Measurements from ENCODE around the gene TRIM13.

TRIM13 gene

GRCh38 chr13:49993111-49993510 lies 3.7 kb upstream of the TRIM13 start:
- TF ChIP-seq, protein P1, sequence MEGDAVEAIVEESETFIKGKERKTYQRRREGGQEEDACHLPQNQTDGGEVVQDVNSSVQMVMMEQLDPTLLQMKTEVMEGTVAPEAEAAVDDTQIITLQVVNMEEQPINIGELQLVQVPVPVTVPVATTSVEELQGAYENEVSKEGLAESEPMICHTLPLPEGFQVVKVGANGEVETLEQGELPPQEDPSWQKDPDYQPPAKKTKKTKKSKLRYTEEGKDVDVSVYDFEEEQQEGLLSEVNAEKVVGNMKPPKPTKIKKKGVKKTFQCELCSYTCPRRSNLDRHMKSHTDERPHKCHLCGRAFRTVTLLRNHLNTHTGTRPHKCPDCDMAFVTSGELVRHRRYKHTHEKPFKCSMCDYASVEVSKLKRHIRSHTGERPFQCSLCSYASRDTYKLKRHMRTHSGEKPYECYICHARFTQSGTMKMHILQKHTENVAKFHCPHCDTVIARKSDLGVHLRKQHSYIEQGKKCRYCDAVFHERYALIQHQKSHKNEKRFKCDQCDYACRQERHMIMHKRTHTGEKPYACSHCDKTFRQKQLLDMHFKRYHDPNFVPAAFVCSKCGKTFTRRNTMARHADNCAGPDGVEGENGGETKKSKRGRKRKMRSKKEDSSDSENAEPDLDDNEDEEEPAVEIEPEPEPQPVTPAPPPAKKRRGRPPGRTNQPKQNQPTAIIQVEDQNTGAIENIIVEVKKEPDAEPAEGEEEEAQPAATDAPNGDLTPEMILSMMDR (IDR thresholded peaks at IDR 0.05; ENCODE audit: insufficient read depth, low read length, poor library complexity, severe bottlenecking): no peak
- H3K4me3 ChIP-seq (replicated peaks; ENCODE audit: low read depth, low read length): no peak overlapping the region
- no peaks in the 10 kb centered on the region for H3K36me3 ChIP-seq (ENCODE audit: control insufficient read depth, insufficient read depth, low read length)
- H3K27me3 ChIP-seq (replicated peaks; ENCODE audit: control insufficient read depth, insufficient read depth, low read length): no peaks in the 10 kb centered on the region
- no peak for DNase-seq (ENCODE audit: extremely low read depth, insufficient read length)

DNA sequence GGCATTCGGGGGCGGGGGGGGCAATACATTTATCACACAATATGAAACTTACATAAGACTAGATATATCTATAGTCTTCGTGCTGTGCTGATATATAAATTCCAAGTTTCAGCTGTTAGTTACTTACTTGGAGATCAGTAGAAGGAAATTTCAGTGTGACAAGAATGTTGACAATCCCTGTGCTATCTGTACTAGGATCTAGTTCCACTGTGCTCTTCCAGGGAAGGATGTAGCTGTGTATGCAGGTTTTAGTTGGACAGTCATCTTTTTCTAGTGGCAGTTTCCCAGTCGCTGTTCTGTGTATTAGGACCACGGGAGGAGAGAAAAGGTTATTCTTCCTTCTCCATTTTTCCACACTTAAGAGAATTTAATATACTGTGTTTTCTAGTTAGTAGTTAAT lies 3.2 kb upstream of the TRIM13 start:
- TF ChIP-seq, protein P1 (IDR thresholded peaks at IDR 0.05; ENCODE audit: insufficient read depth, low read length, poor library complexity, severe bottlenecking): no peak
- H3K27me3 ChIP-seq (replicated peaks; ENCODE audit: control insufficient read depth, insufficient read depth, low read length): no peaks in the 10 kb centered on the region
- no peak for DNase-seq (ENCODE audit: extremely low read depth, insufficient read length)
- H3K36me3 ChIP-seq (ENCODE audit: control insufficient read depth, insufficient read depth, low read length): no peaks in the 10 kb centered on the region
- no peak overlapping the region for H3K4me3 ChIP-seq (replicated peaks; ENCODE audit: low read depth, low read length)

DNA sequence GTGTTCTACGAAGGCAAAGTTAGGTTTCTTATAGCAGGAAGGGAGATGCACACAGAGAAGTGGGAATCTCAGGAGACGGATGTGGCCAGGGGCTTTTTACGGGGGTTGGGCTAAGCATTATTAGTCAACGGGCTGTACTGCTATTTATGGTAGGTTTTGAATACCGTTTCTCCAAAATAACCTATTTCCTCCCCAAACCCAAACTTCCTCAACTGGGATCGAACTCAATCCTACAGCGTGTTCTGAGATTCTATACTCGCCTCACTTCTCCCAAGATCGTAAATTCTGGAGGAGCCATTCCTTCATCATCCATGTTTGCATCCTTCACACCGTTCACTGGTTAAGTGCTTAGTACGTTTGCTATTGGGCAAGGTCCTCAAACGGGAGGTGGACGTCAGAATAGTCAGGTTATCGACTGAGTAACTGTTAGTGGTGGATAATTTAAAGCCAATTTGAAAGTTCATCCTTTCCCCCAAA lies 1.2 kb upstream of the TRIM13 start:
- H3K4me3 ChIP-seq (replicated peaks; ENCODE audit: low read depth, low read length): peak overlapping the region; percentile 66
- DNase-seq (ENCODE audit: extremely low read depth, insufficient read length): no peak

DNA sequence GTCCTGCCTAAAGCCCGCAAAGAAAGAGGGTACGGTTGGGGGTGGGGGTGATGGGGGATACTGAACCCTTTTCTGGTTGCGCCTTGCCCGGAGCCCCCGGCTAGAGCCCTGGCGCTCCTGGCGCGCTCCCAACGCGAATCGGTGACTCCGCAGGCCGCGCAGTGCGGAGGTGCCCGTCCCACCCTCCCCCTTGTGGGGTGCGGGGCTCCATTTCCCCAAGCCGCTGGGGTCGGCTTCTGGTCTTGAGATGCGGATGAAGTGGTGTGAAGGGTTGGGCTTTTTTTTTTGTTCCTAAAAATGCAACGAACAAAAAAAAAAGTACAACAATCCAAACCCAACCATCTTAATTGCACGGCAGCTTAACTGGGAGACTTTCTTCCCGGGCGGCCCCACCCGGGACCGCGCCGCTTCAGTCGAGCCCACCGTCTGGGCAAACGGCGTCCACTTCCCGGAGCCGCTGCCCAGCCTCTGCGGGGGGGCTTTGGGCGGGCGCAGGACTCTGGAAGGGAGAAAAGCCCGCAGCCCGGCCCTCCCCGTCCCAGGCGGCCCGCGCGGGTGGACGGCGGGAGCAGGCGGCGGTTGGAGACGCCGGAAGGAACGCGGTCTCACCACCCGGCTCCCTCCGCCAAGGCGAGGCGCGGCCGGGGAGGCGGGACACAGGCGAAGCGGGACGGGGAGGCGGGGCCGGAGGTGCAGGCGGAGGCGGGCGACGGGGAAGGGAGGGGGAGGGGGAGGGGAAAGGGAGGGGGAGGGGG lies 504 bp upstream of the TRIM13 start:
- TF ChIP-seq, protein P1 (IDR thresholded peaks at IDR 0.05; ENCODE audit: insufficient read depth, low read length, poor library complexity, severe bottlenecking): no peak
- no peaks in the 10 kb centered on the region for H3K27me3 ChIP-seq (replicated peaks; ENCODE audit: control insufficient read depth, insufficient read depth, low read length)
- DNase-seq (ENCODE audit: extremely low read depth, insufficient read length): peak; percentile 90
- H3K36me3 ChIP-seq (ENCODE audit: control insufficient read depth, insufficient read depth, low read length): no peaks in the 10 kb centered on the region
- peak overlapping the region; percentile 66 for H3K4me3 ChIP-seq (replicated peaks; ENCODE audit: low read depth, low read length)

More for the DNA sequence above, 1.2 kb upstream of the TRIM13 start:
- H3K36me3 ChIP-seq (ENCODE audit: control insufficient read depth, insufficient read depth, low read length): no peaks in the 10 kb centered on the region
- TF ChIP-seq, protein P1 (IDR thresholded peaks at IDR 0.05; ENCODE audit: insufficient read depth, low read length, poor library complexity, severe bottlenecking): no peak
- no peaks in the 10 kb centered on the region for H3K27me3 ChIP-seq (replicated peaks; ENCODE audit: control insufficient read depth, insufficient read depth, low read length)

DNA sequence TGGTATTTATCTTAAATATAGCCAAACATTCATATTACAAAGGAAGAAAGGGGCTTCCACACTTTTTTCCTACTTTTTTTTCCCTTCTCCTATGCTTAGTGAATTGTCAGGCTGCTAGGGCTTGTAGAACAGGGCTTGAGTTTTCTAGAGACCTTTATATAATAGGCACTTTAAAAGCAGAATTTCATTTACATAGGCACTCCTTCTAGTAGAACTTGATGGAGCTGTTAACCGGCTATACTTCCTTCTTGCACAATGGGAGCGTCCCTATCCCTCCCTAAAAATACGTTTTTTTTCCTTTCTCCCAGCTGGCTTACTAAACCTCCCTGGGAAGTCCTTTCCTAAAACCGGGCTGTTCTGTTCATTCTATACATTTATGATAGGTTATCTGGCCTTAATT lies 1.1 kb downstream of the TRIM13 start:
- TF ChIP-seq, protein P1 (IDR thresholded peaks at IDR 0.05; ENCODE audit: insufficient read depth, low read length, poor library complexity, severe bottlenecking): no peak
- Histone ChIP-seq H3K27me3 (replicated peaks; ENCODE audit: control insufficient read depth, insufficient read depth, low read length) (no peaks in the 10 kb centered on the region), H3K36me3 (ENCODE audit: control insufficient read depth, insufficient read depth, low read length) (no peaks in the 10 kb centered on the region), H3K4me3 (replicated peaks; ENCODE audit: low read depth, low read length) (peak overlapping the region; percentile 62)
- no peak for DNase-seq (ENCODE audit: extremely low read depth, insufficient read length)
